SK-N-MC (cell line): Measurements from ENCODE around the gene ZNF248.

Experiments used
- EZH2 ChIP-seq: fragments of 200-600 bp; sonication (generic); IDR thresholded peaks from one replicate; pipeline ENCODE4 v1.6.1; 2017; ENCODE audit warnings: antibody characterized with exemption
- FOXP2 ChIP-seq: optimal IDR thresholded peaks from 2 replicates; pipeline ENCODE3; 2011; ENCODE audit warnings: mild to moderate bottlenecking, moderate library complexity; ENCODE audit not compliant: insufficient read depth; ENCODE audit errors: extremely low read length, control extremely low read depth
- POLR2AphosphoS5 ChIP-seq: IDR thresholded peaks from 2 replicates; pipeline ENCODE4 v1.6.1; 2012; ENCODE audit warnings: mild to moderate bottlenecking, low read depth, low read length, borderline replicate concordance

GRCh38 chr10:37774351-37774750 lies 83.1 kb downstream of the ZNF248 start:
- TF ChIP-seq POLR2AphosphoS5 (no peak), EZH2 (no peak), FOXP2 (no peak)
